HK-2 (cell line): ENCODE measurements around the gene SEPTIN7.
"Not testable (repeated sequence)": the region's sequence is repeated elsewhere in the genome, so short reads cannot be mapped to it uniquely, and the experiment has no call there.

ENCODE experiments used
- DNase-seq: peaks from one replicate; pipeline ENCODE4 v3.0.0-alpha.2; 2018; ENCODE audit not compliant: unreplicated experiment

The SEPTIN7 gene

GRCh38 chr7:35800718-35801391, at the start of gene SEPTIN7:
SEPTIN7 (plus strand) TSS chr7:35801057; CDS start chr7:35801210, 153 bp downstream.
- DNase-seq = peak; percentile 98

GRCh38 chr7:35752742-35753141, 48.1 kb upstream of the SEPTIN7 start:
- DNase-seq = no peak

GRCh38 chr7:35753761-35754603, 46.9 kb upstream of the SEPTIN7 start:
- DNase-seq = no peak

GRCh38 chr7:35754741-35755140, 46.1 kb upstream of the SEPTIN7 start:
- no peak for DNase-seq

- no peak for DNase-seq
These were observed 45.1 kb upstream of the SEPTIN7 start for GRCh38 chr7:35755711-35756110.

GRCh38 chr7:35756453-35756852, 44.4 kb upstream of the SEPTIN7 start:
- not testable (repeated sequence) for DNase-seq

- no peak for DNase-seq
These were observed 43.3 kb upstream of the SEPTIN7 start for GRCh38 chr7:35757574-35757973.

- no peak for DNase-seq
These were observed 42.4 kb upstream of the SEPTIN7 start for GRCh38 chr7:35758421-35758820.

GRCh38 chr7:35760143-35760745, 40.6 kb upstream of the SEPTIN7 start:
- DNase-seq = no peak

- DNase-seq = no peak
These were observed 38.8 kb upstream of the SEPTIN7 start for GRCh38 chr7:35761871-35762677.

GRCh38 chr7:35762781-35763180, 38.1 kb upstream of the SEPTIN7 start:
- no peak for DNase-seq

- no peak for DNase-seq
These were observed 32.5 kb upstream of the SEPTIN7 start for GRCh38 chr7:35768346-35768745.

- DNase-seq = no peak
These were observed 29.1 kb upstream of the SEPTIN7 start for GRCh38 chr7:35771776-35772175.

GRCh38 chr7:35773994-35774393, 26.9 kb upstream of the SEPTIN7 start:
- DNase-seq = no peak

GRCh38 chr7:35776686-35777085, 24.2 kb upstream of the SEPTIN7 start:
- no peak for DNase-seq

- DNase-seq = no peak
These were observed 23.7 kb upstream of the SEPTIN7 start for GRCh38 chr7:35777121-35777520.

- DNase-seq = no peak
These were observed 20.8 kb upstream of the SEPTIN7 start for GRCh38 chr7:35780070-35780469.

- DNase-seq = no peak
These were observed 19.6 kb upstream of the SEPTIN7 start for GRCh38 chr7:35781200-35781701.

- DNase-seq = no peak
These were observed 18.9 kb upstream of the SEPTIN7 start for GRCh38 chr7:35781767-35782515.

- no peak for DNase-seq
These were observed 16.5 kb upstream of the SEPTIN7 start for GRCh38 chr7:35784332-35784731.

- no peak for DNase-seq
These were observed 15.6 kb upstream of the SEPTIN7 start for GRCh38 chr7:35785250-35785649.
